ENCODE results near the gene SMIM5. TPM values are rescaled to one million over a fixed set of nuclear protein-coding genes. Genes with fewer than 3 reads are reported as not detected.

SMIM5 gene
- total RNA-seq, 1 donor from 2014 or later: 15.8 TPM

GRCh38 chr17:75601057-75601987 lies 31.9 kb upstream of the SMIM5 start:
- peak; percentile 69 for DNase-seq
- intact Hi-C loops (cut with micrococcal nuclease): no loop called here
- peak; percentile 50 for ATAC-seq

- DNase-seq: no peak
- no peak for ATAC-seq
- intact Hi-C loops (cut with micrococcal nuclease): no loop called here
Observed at GRCh38 chr17:75602644-75603043, 30.6 kb upstream of the SMIM5 start.

GRCh38 chr17:75603123-75603522 lies 30.1 kb upstream of the SMIM5 start:
- ATAC-seq: no peak
- no peak for DNase-seq
- intact Hi-C loops (cut with micrococcal nuclease): no loop called here

GRCh38 chr17:75604034-75604695 lies 29.1 kb upstream of the SMIM5 start:
- DNase-seq: no peak
- intact Hi-C loops (cut with micrococcal nuclease): no loop called here
- peak; percentile 35 for ATAC-seq

GRCh38 chr17:75605790-75606189 lies 27.4 kb upstream of the SMIM5 start:
- DNase-seq: no peak
- intact Hi-C loops (cut with micrococcal nuclease): no loop called here
- no peak for ATAC-seq

GRCh38 chr17:75607086-75607485 lies 26.1 kb upstream of the SMIM5 start:
- ATAC-seq (no peak), DNase-seq (no peak)
- intact Hi-C loops (cut with micrococcal nuclease): no loop called here

GRCh38 chr17:75610103-75610984 lies 22.9 kb upstream of the SMIM5 start:
- ATAC-seq: no peak
- no peak for DNase-seq
- intact Hi-C loops (cut with micrococcal nuclease): no loop called here

- no peak for ATAC-seq
- intact Hi-C loops (cut with micrococcal nuclease): no loop called here
- DNase-seq: no peak
Observed at GRCh38 chr17:75611851-75612429, 21.3 kb upstream of the SMIM5 start.

GRCh38 chr17:75612906-75613626 lies 20.2 kb upstream of the SMIM5 start:
- no peak for ATAC-seq
- intact Hi-C loops (cut with micrococcal nuclease): no loop called here
- no peak for DNase-seq

- DNase-seq: no peak
- intact Hi-C loops (cut with micrococcal nuclease): no loop called here
- ATAC-seq: no peak
Observed at GRCh38 chr17:75614006-75614405, 19.2 kb upstream of the SMIM5 start.

GRCh38 chr17:75614556-75615270 lies 18.5 kb upstream of the SMIM5 start:
- no peak for DNase-seq

GRCh38 chr17:75615301-75615700 lies 17.9 kb upstream of the SMIM5 start:
- ATAC-seq: no peak
- intact Hi-C loops (cut with micrococcal nuclease): no loop called here
- DNase-seq: no peak

More at GRCh38 chr17:75614556-75615270, 18.5 kb upstream of the SMIM5 start:
- ATAC-seq: no peak
- intact Hi-C loops (cut with micrococcal nuclease): no loop called here

GRCh38 chr17:75616521-75617122 lies 16.6 kb upstream of the SMIM5 start:
- DNase-seq (no peak), ATAC-seq (no peak)
- intact Hi-C loops (cut with micrococcal nuclease): no loop called here

- no peak for DNase-seq
- no peak for ATAC-seq
- intact Hi-C loops (cut with micrococcal nuclease): no loop called here
Observed at GRCh38 chr17:75617218-75617617, 16.0 kb upstream of the SMIM5 start.

GRCh38 chr17:75617675-75618074 lies 15.6 kb upstream of the SMIM5 start:
- ATAC-seq (no peak), DNase-seq (no peak)
- intact Hi-C loops (cut with micrococcal nuclease): no loop called here

- intact Hi-C loops (cut with micrococcal nuclease): no loop called here
- ATAC-seq (peak; percentile 30), DNase-seq (no peak)
Observed at GRCh38 chr17:75619506-75620431, 13.5 kb upstream of the SMIM5 start.

GRCh38 chr17:75621489-75621888 lies 11.7 kb upstream of the SMIM5 start:
- DNase-seq (no peak), ATAC-seq (no peak)
- intact Hi-C loops (cut with micrococcal nuclease): no loop called here
